ENCODE results near the gene CENPM.

The CENPM gene

DNA sequence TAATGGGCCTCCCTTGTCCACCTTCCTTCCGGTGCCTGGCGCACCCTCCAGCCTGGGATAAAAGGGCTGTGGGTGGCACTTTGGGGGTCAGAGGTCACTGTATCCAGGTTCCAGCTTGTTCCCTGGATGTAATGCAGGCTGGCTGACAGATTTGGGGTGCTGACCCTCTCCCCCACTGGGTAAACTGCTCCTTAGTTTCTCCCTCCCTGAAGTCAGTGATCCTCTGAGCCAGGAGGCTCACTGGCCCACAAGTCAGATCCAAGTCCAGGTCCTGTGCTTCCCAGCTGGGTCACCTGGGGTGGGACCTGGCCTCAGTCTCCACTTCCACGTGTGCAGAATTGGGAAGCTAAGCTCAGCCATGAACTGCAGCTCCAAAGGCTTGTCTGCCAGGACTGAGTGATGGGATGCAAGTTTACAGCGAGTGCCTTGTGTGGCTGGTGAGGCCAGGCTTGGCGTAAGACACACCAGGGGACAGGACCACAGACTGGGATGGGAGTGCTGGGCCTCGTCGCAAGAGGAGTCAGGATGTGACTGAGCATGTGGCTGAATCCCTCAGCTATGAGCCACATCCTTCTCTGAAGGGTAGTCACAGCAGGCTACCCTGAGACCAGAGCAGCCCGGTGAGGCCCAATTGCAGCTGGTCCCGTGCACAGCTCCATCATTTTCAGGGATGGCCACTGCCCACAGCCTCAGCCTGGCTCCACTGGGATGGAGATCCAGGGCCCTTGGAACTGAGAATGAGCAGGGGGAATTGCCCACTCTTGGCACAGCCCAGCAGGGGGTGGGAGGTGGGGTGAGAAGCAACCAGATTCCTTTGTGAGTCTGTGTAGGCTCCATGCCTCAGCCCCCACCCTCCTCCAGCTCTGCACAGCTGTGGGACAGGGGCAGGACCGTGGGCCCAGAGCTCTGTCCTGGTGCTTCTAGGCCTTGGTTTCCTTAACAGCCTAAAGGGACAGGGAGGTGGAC, 39.2 kb downstream of the CENPM start:
- no peak for TF ChIP-seq ZBTB7A (IDR thresholded peaks at IDR 0.05; ENCODE audit: low read depth)
- no peak for TF ChIP-seq TEAD4 (IDR thresholded peaks at IDR 0.05)

GRCh38 chr22:41906822-41907221, 40.1 kb downstream of the CENPM start:
- TF ChIP-seq MAX (IDR thresholded peaks at IDR 0.05) (no peak), ZBTB7A (IDR thresholded peaks at IDR 0.05; ENCODE audit: low read depth) (no peak), CEBPB (IDR thresholded peaks at IDR 0.05) (no peak)

DNA sequence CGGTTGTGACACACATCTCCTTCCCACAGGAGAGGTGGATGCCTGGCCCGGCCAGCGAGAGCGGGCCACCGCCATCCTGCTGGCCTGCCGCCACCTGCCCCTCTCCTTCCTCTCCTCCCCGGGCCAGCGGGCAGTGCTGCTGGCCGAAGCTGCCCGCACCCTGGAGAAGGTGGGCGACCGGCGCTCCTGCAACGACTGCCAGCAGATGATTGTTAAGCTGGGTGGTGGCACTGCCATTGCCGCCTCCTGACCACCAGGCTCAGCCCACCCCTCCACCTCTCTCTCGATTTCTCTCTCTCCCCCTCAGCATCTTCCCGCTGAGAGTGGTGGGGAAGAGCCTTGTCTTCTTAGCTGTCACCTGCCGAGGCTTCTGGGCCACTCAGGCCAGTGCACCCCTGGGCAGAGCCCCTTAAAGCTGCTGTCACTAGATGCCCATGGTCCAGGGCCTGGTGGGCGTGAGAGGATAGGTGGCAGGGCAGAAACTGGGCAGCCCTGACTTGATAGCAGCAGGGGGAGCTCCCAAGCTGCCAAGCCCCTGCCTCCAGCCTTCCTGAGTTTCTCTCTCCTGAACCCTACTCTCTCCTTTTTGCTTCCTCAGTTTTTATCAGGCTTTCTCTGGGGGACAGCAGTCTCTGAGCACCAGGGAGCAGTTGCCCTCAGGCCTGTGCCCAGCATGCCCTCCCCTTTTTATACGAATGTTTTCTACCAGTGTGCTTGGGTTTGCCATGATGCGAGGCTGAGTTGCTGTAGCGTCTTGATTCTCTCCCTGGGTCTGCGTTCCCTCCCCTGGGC, 41.3 kb downstream of the CENPM start:
- TF ChIP-seq NFIC (IDR thresholded peaks at IDR 0.05), result no peak
- TF ChIP-seq CREB1 (IDR thresholded peaks at IDR 0.05; ENCODE audit: low read depth), result no peak
- no peak for TF ChIP-seq USF1 (IDR thresholded peaks at IDR 0.05)
- TF ChIP-seq RAD21 (IDR thresholded peaks at IDR 0.05; ENCODE audit: low read depth), result no peak
- no peak for TF ChIP-seq TAF1 (IDR thresholded peaks at IDR 0.05; ENCODE audit: low read depth)
- no peak for TF ChIP-seq MAX (IDR thresholded peaks at IDR 0.05)
- no peak for TF ChIP-seq CEBPB (IDR thresholded peaks at IDR 0.05)
- no peak for TF ChIP-seq TCF12 (IDR thresholded peaks at IDR 0.05; ENCODE audit: low read depth)
- TF ChIP-seq, protein P1, sequence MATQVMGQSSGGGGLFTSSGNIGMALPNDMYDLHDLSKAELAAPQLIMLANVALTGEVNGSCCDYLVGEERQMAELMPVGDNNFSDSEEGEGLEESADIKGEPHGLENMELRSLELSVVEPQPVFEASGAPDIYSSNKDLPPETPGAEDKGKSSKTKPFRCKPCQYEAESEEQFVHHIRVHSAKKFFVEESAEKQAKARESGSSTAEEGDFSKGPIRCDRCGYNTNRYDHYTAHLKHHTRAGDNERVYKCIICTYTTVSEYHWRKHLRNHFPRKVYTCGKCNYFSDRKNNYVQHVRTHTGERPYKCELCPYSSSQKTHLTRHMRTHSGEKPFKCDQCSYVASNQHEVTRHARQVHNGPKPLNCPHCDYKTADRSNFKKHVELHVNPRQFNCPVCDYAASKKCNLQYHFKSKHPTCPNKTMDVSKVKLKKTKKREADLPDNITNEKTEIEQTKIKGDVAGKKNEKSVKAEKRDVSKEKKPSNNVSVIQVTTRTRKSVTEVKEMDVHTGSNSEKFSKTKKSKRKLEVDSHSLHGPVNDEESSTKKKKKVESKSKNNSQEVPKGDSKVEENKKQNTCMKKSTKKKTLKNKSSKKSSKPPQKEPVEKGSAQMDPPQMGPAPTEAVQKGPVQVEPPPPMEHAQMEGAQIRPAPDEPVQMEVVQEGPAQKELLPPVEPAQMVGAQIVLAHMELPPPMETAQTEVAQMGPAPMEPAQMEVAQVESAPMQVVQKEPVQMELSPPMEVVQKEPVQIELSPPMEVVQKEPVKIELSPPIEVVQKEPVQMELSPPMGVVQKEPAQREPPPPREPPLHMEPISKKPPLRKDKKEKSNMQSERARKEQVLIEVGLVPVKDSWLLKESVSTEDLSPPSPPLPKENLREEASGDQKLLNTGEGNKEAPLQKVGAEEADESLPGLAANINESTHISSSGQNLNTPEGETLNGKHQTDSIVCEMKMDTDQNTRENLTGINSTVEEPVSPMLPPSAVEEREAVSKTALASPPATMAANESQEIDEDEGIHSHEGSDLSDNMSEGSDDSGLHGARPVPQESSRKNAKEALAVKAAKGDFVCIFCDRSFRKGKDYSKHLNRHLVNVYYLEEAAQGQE (IDR thresholded peaks at IDR 0.05; ENCODE audit: low read depth), result no peak

DNA sequence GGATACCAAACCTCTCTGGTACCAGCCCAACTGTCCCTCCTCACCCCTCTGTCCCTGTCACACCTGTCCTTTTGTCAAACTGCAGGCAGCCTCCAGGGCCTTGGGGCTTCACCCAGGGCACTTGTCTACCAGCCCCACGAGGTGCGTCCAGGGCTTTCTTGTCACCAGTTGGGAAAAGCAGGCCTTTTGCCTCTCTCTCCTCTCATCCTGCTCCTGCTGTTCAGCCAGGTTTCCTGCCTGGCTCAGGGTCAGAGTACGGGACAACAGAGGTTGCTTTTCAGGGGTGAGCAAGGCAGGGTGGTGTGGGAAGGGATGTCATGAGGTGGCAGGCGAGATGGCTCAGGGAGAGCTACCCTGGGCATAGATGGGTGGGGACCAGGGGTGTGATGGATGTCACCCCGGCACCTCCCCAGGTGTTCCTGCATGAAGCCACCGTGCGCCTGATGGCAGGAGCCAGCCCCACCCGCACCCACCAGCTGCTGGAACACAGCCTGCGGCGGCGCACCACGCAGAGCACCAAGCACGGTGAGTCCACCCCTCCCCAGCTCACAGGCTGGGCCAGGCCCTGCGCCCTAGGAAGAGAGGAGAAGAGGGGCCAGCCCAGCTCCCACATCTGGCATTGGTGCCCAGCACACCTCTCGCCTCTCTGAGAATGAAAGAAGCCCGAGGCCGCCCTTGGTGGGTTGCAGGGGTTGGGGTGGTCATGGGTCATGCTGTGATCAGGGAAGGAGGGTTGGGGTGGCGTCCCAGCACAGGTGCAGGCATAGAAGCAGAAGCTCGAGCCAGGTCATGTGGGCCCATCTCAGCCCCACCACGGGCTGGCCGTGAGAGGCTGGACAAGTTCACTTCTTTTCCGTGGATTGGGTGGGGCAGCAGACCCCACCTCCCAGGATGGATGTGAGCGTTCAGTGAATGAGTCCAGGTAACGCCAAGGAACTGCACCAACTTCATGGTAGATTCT, 42.2 kb downstream of the CENPM start:
- TF ChIP-seq EGR1 (IDR thresholded peaks at IDR 0.05) (no peak), CREB1 (IDR thresholded peaks at IDR 0.05; ENCODE audit: low read depth) (no peak), TCF12 (IDR thresholded peaks at IDR 0.05; ENCODE audit: low read depth) (no peak), MAX (IDR thresholded peaks at IDR 0.05) (no peak), TEAD4 (IDR thresholded peaks at IDR 0.05) (no peak), RAD21 (IDR thresholded peaks at IDR 0.05; ENCODE audit: low read depth) (no peak), CEBPB (IDR thresholded peaks at IDR 0.05) (no peak), YY1 (IDR thresholded peaks at IDR 0.05; ENCODE audit: low read depth) (no peak), FOXM1 (IDR thresholded peaks at IDR 0.05; ENCODE audit: borderline replicate concordance, low read depth) (no peak), ZBTB7A (IDR thresholded peaks at IDR 0.05; ENCODE audit: low read depth) (no peak)

DNA sequence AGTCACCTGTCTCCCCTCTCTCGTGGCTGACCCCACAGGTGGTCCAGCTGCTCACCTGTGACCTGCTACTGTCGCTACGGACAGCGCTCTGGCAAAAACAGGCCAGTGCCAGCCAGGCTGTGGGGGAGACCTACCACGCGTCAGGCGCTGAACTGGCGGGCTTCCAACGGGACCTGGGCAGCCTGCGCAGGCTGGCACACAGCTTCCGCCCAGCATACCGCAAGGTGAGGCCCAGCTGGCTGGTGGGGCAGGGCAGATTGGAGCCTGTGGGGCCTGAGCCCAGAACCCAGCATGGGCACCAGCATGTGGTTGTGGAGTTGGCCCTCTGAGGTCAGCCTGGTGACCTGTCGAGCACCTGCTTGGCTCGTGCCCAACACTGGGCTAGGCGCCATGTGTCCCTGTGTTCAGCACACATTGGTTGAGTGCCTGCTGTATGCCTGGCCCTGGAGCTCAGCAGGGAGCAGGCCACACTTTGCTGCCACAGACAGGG, 44.0 kb downstream of the CENPM start:
- TF ChIP-seq, protein P1 (IDR thresholded peaks at IDR 0.05; ENCODE audit: low read depth), result peak; percentile 32; the same call in 1 of the 2 replicates
- TF ChIP-seq YY1 (IDR thresholded peaks at IDR 0.05; ENCODE audit: low read depth) (no peak; the same call in 1 of the 2 replicates), TAF1 (IDR thresholded peaks at IDR 0.05; ENCODE audit: low read depth) (no peak), EGR1 (IDR thresholded peaks at IDR 0.05) (no peak), FOXM1 (IDR thresholded peaks at IDR 0.05; ENCODE audit: borderline replicate concordance, low read depth) (no peak), MAX (IDR thresholded peaks at IDR 0.05) (peak; percentile 90), ZBTB7A (IDR thresholded peaks at IDR 0.05; ENCODE audit: low read depth) (no peak), USF1 (IDR thresholded peaks at IDR 0.05) (peak; percentile 48), CREB1 (IDR thresholded peaks at IDR 0.05; ENCODE audit: low read depth) (no peak), EP300 (IDR thresholded peaks at IDR 0.05; ENCODE audit: borderline replicate concordance) (peak; percentile 81; the same call in 1 of the 2 replicates), TCF12 (IDR thresholded peaks at IDR 0.05; ENCODE audit: low read depth) (peak; percentile 98), CEBPB (IDR thresholded peaks at IDR 0.05) (no peak), TEAD4 (IDR thresholded peaks at IDR 0.05) (peak; percentile 85), NFIC (IDR thresholded peaks at IDR 0.05) (peak; percentile 99), RAD21 (IDR thresholded peaks at IDR 0.05; ENCODE audit: low read depth) (no peak; the same call in 1 of the 2 replicates)
